Measurements from ENCODE around the gene SEC24B. TPM values are rescaled to one million over a fixed set of nuclear protein-coding genes. Genes with fewer than 3 reads are reported as not detected.

SEC24B gene
- total and polyA plus RNA-seq, 12 donors, result 7.3 to 34.1 (median 29.6) TPM

DNA sequence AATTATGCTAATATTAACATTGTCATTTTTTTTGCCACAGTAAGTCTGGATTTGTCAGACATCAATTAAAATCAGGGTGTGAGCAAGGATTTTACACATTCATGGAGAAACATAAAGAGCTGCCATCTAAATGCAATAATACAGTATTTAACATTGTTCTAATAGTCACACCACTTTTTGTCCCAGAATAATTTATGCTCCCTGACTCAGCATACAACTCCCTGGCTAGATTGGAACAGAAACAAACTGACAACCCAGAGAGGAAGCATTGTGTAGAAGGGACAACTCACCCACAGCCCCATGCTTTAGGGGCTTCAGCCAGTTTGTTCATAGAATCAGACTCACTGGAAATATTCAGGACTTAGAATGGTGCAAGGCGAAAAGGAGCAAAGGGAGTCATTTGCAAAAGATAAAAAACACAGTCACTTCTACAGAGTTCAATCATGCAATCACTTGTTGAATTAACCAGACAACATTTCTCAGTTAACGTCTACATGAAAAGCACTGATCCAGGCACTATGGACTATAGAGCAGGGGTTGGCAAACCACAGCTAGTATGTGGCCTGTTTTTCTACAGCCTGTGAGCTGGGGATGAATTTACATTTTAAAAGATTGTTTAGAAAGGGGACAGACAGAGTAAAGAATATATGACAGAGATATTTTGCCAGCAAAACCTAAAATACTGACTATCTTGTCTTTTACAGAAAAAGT, 26.4 kb upstream of the SEC24B start:
- H3K27me3 ChIP-seq, result no peaks in the 10 kb centered on the region
- no peak overlapping the region for H3K4me3 ChIP-seq
- no peaks in the 10 kb centered on the region for H3K36me3 ChIP-seq
- TF ChIP-seq, protein P1, sequence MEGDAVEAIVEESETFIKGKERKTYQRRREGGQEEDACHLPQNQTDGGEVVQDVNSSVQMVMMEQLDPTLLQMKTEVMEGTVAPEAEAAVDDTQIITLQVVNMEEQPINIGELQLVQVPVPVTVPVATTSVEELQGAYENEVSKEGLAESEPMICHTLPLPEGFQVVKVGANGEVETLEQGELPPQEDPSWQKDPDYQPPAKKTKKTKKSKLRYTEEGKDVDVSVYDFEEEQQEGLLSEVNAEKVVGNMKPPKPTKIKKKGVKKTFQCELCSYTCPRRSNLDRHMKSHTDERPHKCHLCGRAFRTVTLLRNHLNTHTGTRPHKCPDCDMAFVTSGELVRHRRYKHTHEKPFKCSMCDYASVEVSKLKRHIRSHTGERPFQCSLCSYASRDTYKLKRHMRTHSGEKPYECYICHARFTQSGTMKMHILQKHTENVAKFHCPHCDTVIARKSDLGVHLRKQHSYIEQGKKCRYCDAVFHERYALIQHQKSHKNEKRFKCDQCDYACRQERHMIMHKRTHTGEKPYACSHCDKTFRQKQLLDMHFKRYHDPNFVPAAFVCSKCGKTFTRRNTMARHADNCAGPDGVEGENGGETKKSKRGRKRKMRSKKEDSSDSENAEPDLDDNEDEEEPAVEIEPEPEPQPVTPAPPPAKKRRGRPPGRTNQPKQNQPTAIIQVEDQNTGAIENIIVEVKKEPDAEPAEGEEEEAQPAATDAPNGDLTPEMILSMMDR (IDR thresholded peaks at IDR 0.05), result no peak
- peaks cover 0 to 9% (median 4%) of the 10 kb centered on the region in 9 donors for H3K4me1 ChIP-seq
- WGBS, 2 donors, result 91 to 96% methylated on average over 2 of the region's 2 CpGs
- intact Hi-C loops (cut with DNase I), result loop anchor here (2.0 to 10.0 kb wide), 4 partner anchors 570 to 722 kb away; no protein-coding TSS in a partner anchor
- no peak overlapping the region for H3K27ac ChIP-seq
- H3K9me3 ChIP-seq, result no peaks in the 10 kb centered on the region
- DNase-seq (no peak), ATAC-seq (no peak)

DNA sequence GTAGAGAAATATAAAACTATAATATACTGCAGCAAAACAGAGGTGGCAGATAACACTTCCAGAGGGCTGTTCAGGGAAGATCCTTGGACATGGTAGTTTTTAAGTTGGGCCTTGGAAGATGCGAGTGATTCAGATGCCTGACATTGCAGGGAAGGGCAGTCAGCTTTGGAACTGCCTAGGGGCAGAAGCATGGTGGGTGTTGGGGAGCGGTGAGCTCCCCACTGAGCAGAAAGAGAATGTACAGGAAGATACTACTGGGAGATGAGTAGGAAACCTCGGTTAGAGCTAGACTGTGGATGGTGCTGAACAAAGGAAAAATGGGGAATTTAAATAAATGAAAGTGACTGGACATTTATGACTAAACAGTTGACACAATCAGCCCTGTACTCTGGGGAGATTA, 24.9 kb upstream of the SEC24B start:
- TF ChIP-seq, protein P1 (IDR thresholded peaks at IDR 0.05), result no peak
- H3K27ac ChIP-seq, result no peak overlapping the region
- no peak for ATAC-seq
- intact Hi-C loops (cut with DNase I), result loop anchor here in 8 of 10 donors (5.0 to 10.0 kb wide), 3 partner anchors 571 to 724 kb away; no protein-coding TSS in a partner anchor
- H3K4me3 ChIP-seq, result no peak overlapping the region
- no peaks in the 10 kb centered on the region for H3K36me3 ChIP-seq
- no peaks in the 10 kb centered on the region for H3K27me3 ChIP-seq
- no peaks in the 10 kb centered on the region for H3K9me3 ChIP-seq
- no peak for DNase-seq
- H3K4me1 ChIP-seq, result peaks cover 0 to 11% (median 5%) of the 10 kb centered on the region in 9 donors
- WGBS, 2 donors, result 90 to 91% methylated on average over 3 of the region's 3 CpGs

DNA sequence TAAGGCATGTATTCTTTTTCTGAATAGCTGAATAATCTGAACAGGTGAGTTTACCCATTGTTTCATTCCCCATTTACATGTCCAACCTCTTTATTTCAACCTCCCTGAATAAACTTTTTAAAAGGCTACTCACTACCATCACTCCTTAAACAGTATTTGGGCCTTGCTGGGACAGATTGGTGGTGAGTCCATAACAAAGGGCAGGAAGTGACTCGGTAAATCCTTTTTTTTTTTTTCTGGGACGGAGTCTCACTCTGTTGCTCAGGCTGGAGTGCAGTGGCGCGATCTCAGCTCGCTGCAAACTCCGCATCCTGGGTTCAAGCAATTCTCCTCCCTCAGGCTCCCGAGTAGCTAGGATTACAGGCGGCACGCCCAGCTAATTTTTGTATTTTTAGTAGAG, 23.4 kb upstream of the SEC24B start:
- 92 to 93% methylated on average over 9 of the region's 9 CpGs for WGBS, 2 donors
- ATAC-seq (no peak), DNase-seq (no peak)
- TF ChIP-seq, protein P1 (IDR thresholded peaks at IDR 0.05), result no peak
- intact Hi-C loops (cut with DNase I), result no loop called here
- no peaks in the 10 kb centered on the region for H3K9me3 ChIP-seq
- peaks cover 0 to 11% (median 5%) of the 10 kb centered on the region in 9 donors for H3K4me1 ChIP-seq
- no peak overlapping the region for H3K4me3 ChIP-seq
- H3K27me3 ChIP-seq, result no peaks in the 10 kb centered on the region
- H3K36me3 ChIP-seq, result no peaks in the 10 kb centered on the region
- no peak overlapping the region for H3K27ac ChIP-seq

DNA sequence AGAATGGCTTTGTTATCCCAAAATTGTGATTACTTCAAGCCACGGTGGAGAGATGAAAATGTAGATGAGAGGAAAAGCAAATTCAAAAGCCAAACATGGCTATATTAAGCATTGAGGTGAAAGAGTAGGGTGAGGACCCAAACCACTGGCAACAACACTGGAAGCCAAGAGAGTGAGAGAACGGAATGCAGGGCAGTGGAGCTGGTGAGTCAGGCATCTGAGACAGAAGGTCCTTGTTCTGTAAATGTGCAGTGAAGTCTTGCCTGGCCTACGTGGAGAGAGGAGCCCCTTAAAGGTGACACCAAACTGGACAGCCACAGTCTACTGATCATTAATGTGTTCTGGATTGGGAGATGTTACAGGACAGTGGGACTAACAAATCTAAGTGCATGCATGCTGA, 22.8 kb upstream of the SEC24B start:
- DNase-seq (no peak), ATAC-seq (no peak)
- intact Hi-C loops (cut with DNase I), result no loop called here
- Histone ChIP-seq H3K27ac (no peak overlapping the region), H3K4me1 (peaks cover 0 to 11% (median 5%) of the 10 kb centered on the region in 9 donors), H3K36me3 (no peaks in the 10 kb centered on the region), H3K4me3 (no peak overlapping the region), H3K27me3 (no peaks in the 10 kb centered on the region), H3K9me3 (no peaks in the 10 kb centered on the region)
- TF ChIP-seq, protein P1 (IDR thresholded peaks at IDR 0.05), result no peak
- 87 to 92% methylated on average over 3 of the region's 3 CpGs for WGBS, 2 donors

Measured in heart right ventricle (tissue), 16 donors.